Activated T-helper 1 cell treated with Interleukin-2 at 50 U/mL for 16 hours (primary cell): Measurements from ENCODE around the gene CKLF.
"Not testable (repeated sequence)": the region's sequence is repeated elsewhere in the genome, so short reads cannot be mapped to it uniquely, and the experiment has no call there.

ENCODE experiments used
- DNase-seq: peaks from one replicate; pipeline ENCODE4 v3.0.0-alpha.2; 2020; ENCODE audit warnings: low read depth

CKLF gene

DNA sequence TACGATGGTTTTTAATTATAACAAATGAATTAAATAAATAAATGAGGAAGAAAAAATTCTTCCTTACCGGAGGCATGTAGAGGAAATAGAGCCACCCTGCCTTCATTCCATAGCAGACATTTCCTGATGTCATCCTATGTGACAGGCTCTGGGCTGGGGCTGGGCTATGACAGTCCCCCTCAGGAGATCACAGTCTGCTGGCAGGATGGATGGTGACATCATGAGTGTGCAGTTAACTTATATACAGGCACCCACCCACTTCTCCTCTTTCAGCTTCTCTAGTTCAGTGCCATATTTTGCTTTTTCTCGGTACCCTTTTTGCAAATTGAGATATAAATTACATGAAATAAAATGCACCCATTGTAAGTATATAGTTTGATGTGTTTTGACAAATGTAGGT lies 45.7 kb downstream of the CKLF start:
- DNase-seq, result no peak

DNA sequence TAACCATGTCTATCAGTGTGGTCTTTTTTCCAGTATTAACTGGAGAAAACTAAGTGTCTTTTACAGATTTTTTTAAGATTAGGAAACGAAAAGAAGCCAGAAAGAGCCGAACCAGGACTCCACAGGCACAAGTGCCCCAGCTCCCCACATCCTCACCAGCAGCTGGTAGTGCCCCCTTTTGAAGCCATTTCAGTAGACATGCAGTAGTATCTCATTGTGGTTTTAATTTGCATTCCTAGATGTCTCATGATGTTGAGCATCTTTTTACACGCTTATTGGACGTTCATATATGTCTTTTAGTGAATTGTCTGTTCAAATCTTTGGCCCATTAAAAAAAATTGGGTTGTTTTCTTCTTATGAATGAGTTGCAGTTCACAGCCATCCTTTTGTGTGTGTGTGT lies 47.4 kb downstream of the CKLF start:
- DNase-seq, result no peak

DNA sequence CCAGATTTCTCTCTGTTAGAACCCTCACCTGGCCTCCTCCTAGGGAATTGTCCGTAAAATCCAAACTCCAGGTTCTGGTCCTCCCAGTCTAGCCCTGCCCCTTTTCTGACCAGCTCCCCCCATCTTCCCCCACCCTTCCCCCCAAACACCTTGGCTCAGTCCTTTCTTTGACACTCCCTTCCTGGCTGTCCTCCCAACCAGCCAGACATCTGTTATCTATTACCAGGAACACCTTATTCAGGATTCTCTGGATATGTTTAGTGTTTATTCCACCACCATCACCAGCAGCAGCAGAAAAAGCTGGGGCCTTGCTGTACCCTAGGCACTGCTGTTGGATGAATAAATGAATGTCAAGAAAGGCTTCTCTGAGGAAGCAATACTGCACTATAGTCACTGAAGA lies 48.1 kb downstream of the CKLF start:
- no peak for DNase-seq

DNA sequence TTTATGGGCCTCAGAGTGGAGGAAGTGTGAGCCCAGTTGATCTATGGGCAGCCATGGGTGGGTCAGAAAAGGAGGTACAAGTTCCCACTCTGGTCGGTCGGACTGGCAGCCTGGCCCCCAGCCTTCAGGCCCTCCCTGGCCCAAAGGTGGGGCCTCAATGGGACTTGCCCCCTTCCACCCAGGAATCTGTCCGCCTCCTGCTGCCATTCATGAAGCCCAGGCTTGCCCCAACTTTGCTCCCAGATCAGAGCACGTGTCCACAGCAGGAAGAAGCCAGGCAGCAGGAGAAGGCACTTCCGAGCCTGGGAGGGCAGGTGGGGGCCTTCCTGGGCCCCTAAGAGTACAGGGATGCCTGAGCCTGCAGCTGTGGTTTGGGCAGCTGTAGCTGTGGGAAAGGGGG lies 49.1 kb downstream of the CKLF start:
- DNase-seq, result no peak

DNA sequence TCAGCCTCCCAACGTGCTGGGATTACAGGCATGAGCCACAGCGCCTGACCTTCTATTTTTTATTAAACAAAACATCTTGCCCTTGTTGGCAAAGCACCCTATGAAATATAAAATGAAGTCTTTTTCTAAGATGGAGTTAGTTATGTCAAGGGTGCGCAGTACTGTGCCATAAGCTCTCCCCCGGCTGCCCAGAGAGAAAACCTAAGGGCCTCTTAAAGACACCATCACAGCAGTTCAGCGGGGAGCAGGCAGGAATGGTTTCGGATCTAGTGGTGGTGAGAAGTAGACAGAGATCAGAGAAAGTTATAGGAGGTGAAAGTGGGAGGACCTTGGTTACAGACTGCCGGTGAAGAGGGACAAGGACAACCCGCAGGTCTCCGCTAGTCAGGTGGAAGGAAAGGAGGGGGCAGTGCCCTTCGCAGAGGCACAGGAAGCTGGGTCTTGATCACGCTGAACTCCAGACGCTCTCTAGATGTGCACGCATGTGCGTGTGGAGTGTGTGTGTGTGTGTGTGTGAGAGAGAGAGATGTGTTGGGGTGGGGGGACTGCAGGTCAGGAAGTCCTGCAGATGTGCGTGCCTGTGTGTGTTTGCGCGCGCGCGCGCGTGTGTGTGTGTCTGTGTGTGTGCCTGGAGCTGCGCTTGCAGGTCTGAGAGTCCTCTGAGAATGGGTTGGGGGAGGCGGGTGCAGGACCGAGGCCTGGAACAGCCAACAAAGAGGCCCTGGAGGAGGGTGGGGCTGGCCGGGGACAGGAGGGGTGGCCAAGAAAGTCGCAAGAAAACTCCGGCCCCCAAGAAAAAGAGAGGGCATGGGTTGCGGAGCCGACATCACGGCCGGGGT lies 51.4 kb downstream of the CKLF start:
- DNase-seq, result peak; percentile 70

DNA sequence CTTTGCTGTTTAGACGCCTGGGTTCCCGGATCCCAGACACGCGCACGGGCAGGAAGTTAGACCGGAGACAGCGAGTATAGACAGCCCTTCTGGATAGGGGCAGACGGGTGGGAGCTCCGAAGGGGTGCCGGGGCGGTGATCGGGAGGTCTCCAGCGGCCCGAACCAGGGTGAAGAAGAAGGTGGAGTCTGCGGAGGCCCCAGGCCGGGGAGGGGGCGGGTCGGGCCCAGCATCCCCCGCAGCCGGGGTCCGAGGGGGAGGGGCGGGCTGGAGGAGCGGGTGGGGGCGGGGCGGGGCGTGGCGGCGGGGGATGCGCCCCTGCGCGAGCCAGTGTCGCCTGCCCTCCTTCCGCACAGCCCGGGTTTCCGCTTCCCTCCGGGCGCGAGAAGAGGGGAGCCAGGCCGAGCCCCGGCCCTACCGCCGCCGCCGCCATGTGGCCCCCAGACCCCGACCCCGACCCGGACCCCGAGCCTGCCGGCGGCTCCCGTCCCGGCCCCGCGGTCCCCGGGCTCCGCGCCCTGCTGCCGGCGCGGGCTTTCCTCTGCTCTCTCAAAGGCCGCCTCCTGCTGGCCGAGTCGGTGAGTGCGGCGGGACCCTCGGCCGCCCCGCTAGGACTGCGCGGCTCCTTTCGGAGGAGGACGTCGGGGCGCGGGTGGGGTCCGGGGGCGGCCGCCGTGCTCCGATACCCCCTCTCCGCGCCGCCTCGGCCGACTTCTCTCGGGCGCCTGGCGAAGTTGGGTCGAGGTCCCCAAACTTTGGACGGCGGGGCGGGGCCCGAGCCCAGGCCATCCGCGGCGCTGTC lies 52.2 kb downstream of the CKLF start, which contains the start of gene CMTM3:
CMTM3 (plus strand) TSS at position 329 of the 801 bp plus-strand sequence; CDS start at position 431, 102 bp downstream.
- peak; percentile 56 for DNase-seq

DNA sequence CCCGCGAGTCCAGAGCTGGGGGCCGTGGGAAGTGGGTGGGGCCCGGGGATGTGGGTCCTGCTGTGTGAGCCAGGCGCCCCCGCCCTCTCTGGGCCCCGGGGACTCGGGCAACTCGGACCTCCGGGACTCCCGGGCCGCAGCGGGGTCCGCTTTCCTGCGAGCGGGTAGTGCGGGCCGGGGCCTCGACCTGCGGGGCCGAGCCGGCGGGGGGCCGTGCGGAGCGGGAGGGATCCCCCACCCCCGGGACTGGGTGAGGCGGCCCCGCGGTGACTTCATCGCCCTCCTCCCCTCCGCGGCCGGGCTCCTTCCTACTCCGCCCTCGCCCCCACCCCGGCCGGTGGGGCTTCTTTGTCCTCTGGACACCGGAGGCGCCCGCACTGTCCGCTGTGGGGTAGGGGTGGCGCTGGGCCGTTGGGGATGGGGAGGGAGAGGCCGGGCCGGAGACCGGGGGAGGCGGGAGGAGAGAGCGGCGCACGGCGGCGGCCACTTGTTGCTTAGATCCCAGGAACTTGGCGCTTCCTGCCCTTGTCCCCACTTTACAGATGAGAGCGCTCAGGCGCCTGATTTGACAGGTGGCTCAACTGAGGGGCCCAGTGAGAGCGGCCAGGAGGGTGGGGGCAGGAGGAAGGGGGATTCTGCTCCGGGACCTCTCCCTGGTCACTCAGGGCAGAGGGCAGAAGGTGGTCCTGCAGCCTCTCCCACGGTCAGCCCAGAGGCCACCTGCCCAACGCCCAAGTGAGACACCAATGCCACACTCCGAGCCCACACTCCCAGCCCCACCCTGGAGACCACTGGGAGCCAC lies 53.0 kb downstream of the CKLF start:
- DNase-seq, result peak; percentile 19

DNA sequence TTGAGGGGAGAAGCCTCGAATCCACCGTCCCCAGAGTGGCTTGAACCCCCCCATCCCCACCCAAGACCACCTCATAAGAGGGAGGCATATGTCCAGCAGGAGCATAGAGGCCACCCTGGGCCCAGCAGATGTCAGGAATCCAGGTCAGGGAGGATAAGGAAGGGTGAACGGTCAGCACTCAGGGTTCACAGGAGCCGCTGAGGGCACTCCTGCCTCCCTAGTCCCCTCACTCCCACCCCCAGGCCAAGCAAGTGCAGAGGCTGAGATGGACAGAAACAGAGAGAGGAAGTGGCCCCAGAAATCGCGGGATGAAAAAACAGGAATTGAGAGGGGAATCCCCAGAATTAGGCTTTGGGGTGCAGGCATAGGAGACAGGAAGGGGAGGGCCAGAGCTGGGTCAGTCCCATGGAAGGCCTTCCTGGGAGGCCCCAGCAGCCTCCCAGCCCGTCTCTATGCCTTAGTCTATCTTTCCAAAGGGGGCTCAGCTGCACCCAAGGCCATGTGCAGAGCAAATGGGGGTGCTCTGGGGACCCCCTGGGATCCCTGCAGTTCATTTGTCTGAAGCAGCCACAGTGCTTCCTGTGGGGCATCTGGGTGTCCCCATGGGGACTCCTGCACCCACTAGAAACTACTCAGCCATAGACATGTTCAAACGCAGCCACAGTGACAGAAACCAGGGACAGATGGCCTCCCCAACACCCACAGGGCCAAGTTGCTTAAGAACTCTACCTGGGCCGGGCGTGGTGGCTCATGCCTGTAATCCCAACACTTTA lies 53.8 kb downstream of the CKLF start:
- DNase-seq, result no peak

DNA sequence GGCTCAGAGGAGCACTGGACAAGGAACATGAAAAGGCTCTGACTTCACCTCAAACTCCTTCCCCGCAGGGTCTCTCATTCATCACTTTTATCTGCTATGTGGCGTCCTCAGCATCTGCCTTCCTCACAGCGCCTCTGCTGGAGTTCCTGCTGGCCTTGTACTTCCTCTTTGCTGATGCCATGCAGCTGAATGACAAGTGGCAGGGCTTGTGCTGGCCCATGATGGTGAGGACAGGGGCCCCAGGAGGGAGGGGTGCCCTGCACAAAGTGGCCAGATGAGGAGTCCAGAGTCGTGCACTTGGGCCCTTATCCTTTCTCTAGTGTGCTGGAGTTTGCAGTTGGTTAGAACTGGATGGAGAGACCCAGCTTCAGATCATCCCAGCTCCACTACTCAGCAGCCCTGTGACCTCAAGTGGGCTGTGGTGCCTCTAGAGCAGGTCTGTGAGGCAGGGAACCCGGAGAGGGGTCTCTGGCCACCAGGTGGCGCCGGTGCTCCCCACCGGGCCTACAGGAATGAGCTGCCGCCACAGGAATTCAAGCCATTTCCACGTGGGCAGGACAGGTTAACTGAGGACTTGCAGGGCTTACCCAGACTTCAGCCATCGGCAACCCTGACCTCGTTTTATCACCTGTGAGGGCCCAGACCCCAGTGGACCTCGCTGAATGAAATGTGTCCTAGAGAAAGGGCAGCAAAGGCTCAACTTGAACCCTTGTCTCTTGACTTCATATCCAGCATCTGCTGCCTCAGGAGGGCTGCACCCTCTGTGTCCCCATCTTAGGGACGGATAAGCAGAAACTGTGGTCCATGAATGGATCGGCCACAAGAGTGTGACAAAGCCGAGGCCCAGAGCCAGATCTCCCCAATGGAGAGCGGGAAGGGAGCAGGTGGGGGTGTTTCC lies 56.1 kb downstream of the CKLF start:
- DNase-seq, result peak; percentile 66

DNA sequence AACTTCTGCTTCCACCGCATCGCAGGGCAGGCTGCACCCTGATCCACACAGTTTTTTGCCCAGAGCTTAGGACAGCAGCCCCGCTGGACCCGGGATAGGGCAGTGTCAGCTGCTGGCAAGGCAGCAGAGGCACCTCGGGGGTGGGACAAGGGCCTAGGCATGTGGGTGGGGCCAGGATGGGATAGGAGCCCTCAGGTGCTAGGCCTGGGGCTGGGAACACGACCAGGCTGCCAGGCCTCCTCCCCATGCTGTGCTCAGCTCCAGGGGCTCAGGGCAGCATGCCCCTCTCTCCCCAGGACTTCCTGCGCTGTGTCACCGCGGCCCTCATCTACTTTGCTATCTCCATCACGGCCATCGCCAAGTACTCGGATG lies 56.7 kb downstream of the CKLF start:
- DNase-seq, result no peak

DNA sequence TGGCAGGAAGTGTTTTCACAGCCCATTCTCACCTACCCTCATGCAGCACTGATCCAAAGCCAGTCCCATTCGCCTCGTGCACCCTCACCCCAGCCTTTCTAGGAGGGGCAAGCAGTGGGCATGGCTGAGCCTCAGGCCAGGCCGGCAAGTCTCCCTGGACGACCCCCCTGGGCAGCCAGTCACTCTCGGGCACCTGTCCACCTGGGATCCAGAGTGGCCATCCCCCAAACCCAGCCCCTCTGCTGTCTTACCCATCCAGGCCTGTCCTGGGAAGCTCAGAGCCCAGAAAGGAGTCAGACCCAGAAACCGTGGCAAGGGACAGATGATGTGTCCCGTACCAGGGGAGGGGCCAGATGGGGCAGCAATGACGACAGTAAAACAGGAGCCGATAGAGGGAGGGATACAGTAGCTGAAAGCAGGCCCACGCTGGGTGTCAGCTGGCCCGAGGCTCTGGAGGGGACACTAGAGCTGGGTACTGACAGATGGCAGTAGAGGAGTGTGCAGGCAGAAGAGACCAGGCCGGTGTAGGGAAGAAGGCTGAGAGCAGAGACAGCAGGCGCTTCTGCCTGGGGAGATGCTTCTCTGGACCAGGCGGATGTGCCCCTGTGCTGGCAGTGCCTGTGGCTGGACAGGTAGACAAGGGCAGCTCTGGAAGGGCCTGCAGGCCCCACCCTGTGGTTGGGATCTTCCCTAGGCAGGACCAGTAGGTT lies 57.9 kb downstream of the CKLF start:
- no peak for DNase-seq

DNA sequence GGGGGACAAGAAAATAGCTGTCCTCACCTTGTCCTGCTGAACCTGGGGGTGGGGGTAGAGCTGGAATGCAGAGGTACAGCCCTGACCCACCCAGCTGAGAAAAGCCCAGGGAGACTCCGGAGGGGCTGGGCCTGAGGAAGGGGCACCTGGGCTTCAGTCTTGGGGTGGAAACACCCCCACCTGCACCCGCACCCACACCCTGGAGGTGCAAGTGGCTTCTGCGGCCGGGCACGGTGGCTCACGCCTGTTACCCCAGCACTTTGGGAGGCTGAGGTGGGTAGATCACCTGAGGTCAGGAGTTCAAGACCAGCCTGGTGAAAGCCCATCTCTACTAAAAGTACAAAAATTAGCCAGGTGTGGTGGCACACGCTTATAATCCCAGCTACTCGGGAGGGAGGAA lies 59.5 kb downstream of the CKLF start:
- DNase-seq, result not testable (repeated sequence)

DNA sequence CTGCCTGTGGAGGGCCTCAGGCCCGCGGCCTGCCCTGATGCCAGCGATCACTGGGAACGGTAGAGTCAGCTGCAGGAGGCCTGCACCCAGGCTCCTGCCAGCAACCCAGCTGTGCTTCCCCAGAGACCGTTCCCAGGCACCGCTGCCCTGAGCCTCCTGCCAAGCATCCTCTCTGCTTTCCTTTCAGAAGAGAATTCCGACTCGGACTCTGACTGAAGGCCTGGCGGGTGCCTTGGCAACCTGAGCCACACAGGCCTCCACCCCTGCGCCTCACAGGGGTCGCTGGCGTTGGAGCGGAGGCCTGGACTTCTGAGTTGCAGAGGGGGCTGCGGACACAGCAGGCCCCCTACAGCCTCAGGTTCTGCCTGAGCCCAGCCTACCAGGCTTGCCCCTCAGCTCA lies 60.0 kb downstream of the CKLF start:
- DNase-seq, result no peak

DNA sequence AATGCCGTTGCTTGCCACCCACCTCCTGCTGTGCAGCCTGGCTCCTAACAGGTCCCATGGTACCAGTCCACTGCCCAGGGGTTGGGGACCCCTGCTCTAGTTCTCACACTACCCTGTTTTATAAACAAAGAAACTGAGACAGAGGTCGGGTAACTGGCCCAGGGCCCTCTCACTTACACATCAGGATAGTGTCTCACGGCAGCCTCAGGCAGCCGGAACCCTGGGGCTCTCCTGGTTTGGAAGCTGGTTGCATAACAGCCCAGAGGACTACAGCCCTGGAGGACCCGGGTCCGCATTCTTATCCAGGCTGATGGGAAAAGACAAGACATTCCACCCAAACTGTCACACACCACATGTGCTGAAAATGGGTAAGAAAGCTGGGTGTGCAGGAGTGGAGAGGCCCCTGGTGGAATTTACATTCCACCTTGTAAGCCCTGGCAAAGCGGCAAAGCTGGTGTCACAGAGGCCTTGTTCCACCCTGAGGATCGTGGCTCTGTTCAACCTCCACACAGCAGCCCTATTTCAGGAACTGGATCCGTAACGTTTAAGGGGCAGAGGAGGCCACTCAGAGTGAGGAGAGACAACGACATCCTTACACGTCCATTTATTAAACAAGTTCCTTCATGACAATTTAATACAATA lies 61.9 kb downstream of the CKLF start:
- DNase-seq, result no peak
